ENCODE results near the gene CYP2F1. TPM values are rescaled to one million over a fixed set of nuclear protein-coding genes. Genes with fewer than 3 reads are reported as not detected.
"Not testable (repeated sequence)": the region's sequence is repeated elsewhere in the genome, so short reads cannot be mapped to it uniquely, and the experiment has no call there.

CYP2F1 gene
- total RNA-seq, 1 donor = 0.10 TPM

GRCh38 chr19:41144403-41144802, 30.2 kb downstream of the CYP2F1 start:
- Histone ChIP-seq H3K4me3 (ENCODE audit: low read length) (no peak overlapping the region), H3K9me3 (ENCODE audit: low read depth, low read length) (no peaks in the 10 kb centered on the region), H3K4me1 (ENCODE audit: insufficient read depth, low read length) (no peaks in the 10 kb centered on the region), H3K27me3 (ENCODE audit: insufficient read depth, low read length) (no peaks in the 10 kb centered on the region)

- no peaks in the 10 kb centered on the region for H3K27me3 ChIP-seq (ENCODE audit: insufficient read depth, low read length)
- H3K4me1 ChIP-seq (ENCODE audit: insufficient read depth, low read length) = no peaks in the 10 kb centered on the region
- no peaks in the 10 kb centered on the region for H3K9me3 ChIP-seq (ENCODE audit: low read depth, low read length)
- H3K4me3 ChIP-seq (ENCODE audit: low read length) = no peak overlapping the region
These were observed 35.6 kb downstream of the CYP2F1 start for GRCh38 chr19:41149831-41150230.

GRCh38 chr19:41150986-41151385, 36.8 kb downstream of the CYP2F1 start:
- H3K27me3 ChIP-seq (ENCODE audit: insufficient read depth, low read length); H3K4me1 ChIP-seq (ENCODE audit: insufficient read depth, low read length); H3K9me3 ChIP-seq (ENCODE audit: low read depth, low read length); H3K4me3 ChIP-seq (ENCODE audit: low read length): not testable (repeated sequence)

GRCh38 chr19:41154060-41154459, 39.8 kb downstream of the CYP2F1 start:
- H3K27me3 ChIP-seq (ENCODE audit: insufficient read depth, low read length) = no peaks in the 10 kb centered on the region
- no peaks in the 10 kb centered on the region for H3K4me1 ChIP-seq (ENCODE audit: insufficient read depth, low read length)
- no peaks in the 10 kb centered on the region for H3K9me3 ChIP-seq (ENCODE audit: low read depth, low read length)
- no peak overlapping the region for H3K4me3 ChIP-seq (ENCODE audit: low read length)

GRCh38 chr19:41156207-41156606, 42.0 kb downstream of the CYP2F1 start:
- H3K27me3 ChIP-seq (ENCODE audit: insufficient read depth, low read length) = no peaks in the 10 kb centered on the region
- H3K9me3 ChIP-seq (ENCODE audit: low read depth, low read length) = no peaks in the 10 kb centered on the region
- no peak overlapping the region for H3K4me3 ChIP-seq (ENCODE audit: low read length)
- H3K4me1 ChIP-seq (ENCODE audit: insufficient read depth, low read length) = no peaks in the 10 kb centered on the region

- H3K4me3 ChIP-seq (ENCODE audit: low read length) = no peak overlapping the region
- no peaks in the 10 kb centered on the region for H3K4me1 ChIP-seq (ENCODE audit: insufficient read depth, low read length)
- no peaks in the 10 kb centered on the region for H3K27me3 ChIP-seq (ENCODE audit: insufficient read depth, low read length)
- H3K9me3 ChIP-seq (ENCODE audit: low read depth, low read length) = no peaks in the 10 kb centered on the region
These were observed 45.6 kb downstream of the CYP2F1 start for GRCh38 chr19:41159881-41160280.

GRCh38 chr19:41161903-41162302, 47.7 kb downstream of the CYP2F1 start:
- no peaks in the 10 kb centered on the region for H3K27me3 ChIP-seq (ENCODE audit: insufficient read depth, low read length)
- H3K4me1 ChIP-seq (ENCODE audit: insufficient read depth, low read length) = no peaks in the 10 kb centered on the region
- H3K9me3 ChIP-seq (ENCODE audit: low read depth, low read length) = no peaks in the 10 kb centered on the region
- no peak overlapping the region for H3K4me3 ChIP-seq (ENCODE audit: low read length)

GRCh38 chr19:41166944-41167804, 52.9 kb downstream of the CYP2F1 start:
- Histone ChIP-seq H3K4me3 (ENCODE audit: low read length) (no peak overlapping the region), H3K27me3 (ENCODE audit: insufficient read depth, low read length) (no peaks in the 10 kb centered on the region), H3K9me3 (ENCODE audit: low read depth, low read length) (no peaks in the 10 kb centered on the region), H3K4me1 (ENCODE audit: insufficient read depth, low read length) (no peaks in the 10 kb centered on the region)

- no peak overlapping the region for H3K4me3 ChIP-seq (ENCODE audit: low read length)
- peaks cover 30% of the 10 kb centered on the region for H3K4me1 ChIP-seq (ENCODE audit: insufficient read depth, low read length)
- H3K27me3 ChIP-seq (ENCODE audit: insufficient read depth, low read length) = no peaks in the 10 kb centered on the region
- H3K9me3 ChIP-seq (ENCODE audit: low read depth, low read length) = no peaks in the 10 kb centered on the region
These were observed 58.3 kb downstream of the CYP2F1 start for GRCh38 chr19:41172297-41173164.

GRCh38 chr19:41174297-41174928, 60.2 kb downstream of the CYP2F1 start:
- Histone ChIP-seq H3K27me3 (ENCODE audit: insufficient read depth, low read length) (no peaks in the 10 kb centered on the region), H3K4me1 (ENCODE audit: insufficient read depth, low read length) (peaks cover 31% of the 10 kb centered on the region), H3K9me3 (ENCODE audit: low read depth, low read length) (no peaks in the 10 kb centered on the region), H3K4me3 (ENCODE audit: low read length) (no peak overlapping the region)

GRCh38 chr19:41175801-41176777, 61.9 kb downstream of the CYP2F1 start:
- Histone ChIP-seq H3K9me3 (ENCODE audit: low read depth, low read length) (no peaks in the 10 kb centered on the region), H3K4me1 (ENCODE audit: insufficient read depth, low read length) (peaks cover 31% of the 10 kb centered on the region), H3K4me3 (ENCODE audit: low read length) (peak overlapping the region; percentile 17), H3K27me3 (ENCODE audit: insufficient read depth, low read length) (no peaks in the 10 kb centered on the region)

Measured in mononuclear cell (primary cell).